Mucosa of descending colon (tissue), 3 donors: ENCODE data around the gene ZNF831. TPM values are rescaled to one million over a fixed set of nuclear protein-coding genes. Genes with fewer than 3 reads are reported as not detected.

Experiments used
- ATAC-seq: fragments of 200-7000 bp; cut with Tn5 transposase; one replicate; pipeline ENCODE4 v1.9.1; 2020; ENCODE audit warnings: mild to moderate bottlenecking, moderate library complexity
- DNase-seq, 3 donors: peaks; one replicate each; pipeline ENCODE4 v3.0.0-alpha.2; 2020
- H3K36me3 ChIP-seq: fragments of 200-600 bp; one replicate; pipeline ENCODE4 v1.8.0; 2021; ENCODE audit warnings: low read depth, mild to moderate bottlenecking
- H3K4me1 ChIP-seq: fragments of 200-600 bp; one replicate; pipeline ENCODE4 v1.8.0; 2021; ENCODE audit warnings: low read depth, mild to moderate bottlenecking
- H3K4me3 ChIP-seq: fragments of 200-600 bp; one replicate; pipeline ENCODE4 v1.8.0; 2021; ENCODE audit warnings: mild to moderate bottlenecking
- H3K9me3 ChIP-seq: fragments of 200-600 bp; one replicate; pipeline ENCODE4 v1.8.0; 2021; ENCODE audit warnings: mild to moderate bottlenecking
- CTCF ChIP-seq: fragments of 200-600 bp; IDR thresholded peaks from one replicate; pipeline ENCODE4 v1.8.0; 2022; ENCODE audit warnings: antibody characterized with exemption, mild to moderate bottlenecking
- intact Hi-C, 2 donors: fragments of 100-400 bp; cut with DNase I in 1 of 2; cut with micrococcal nuclease in 1 of 2; formaldehyde crosslinking; loops; one replicate each; pipeline versions ENCODE4 v1.11.0 to v1.11.1; 2022; cut with DNase I, micrococcal nuclease
- total RNA-seq, 3 donors: library from RNA; stranded (reverse); fragmentation: NEBNext Ultra II Directional in 2 of 3; extraction: Animal tissue kit (Norgen Biotek cat#: 25700) in 2 of 3; gene quantifications; one replicate each; pipeline versions ENCODE4 v1.2.1 to v1.2.4, GENCODE V29; 2021 to 2023
- donor health status: DM: no; HTN: no; CAD: no; lungs with moderate emphysema.
- donor health status: DM: no; HTN: no; CAD: no.
- donor health status: DM: no; HTN: yes; CAD: no.

The ZNF831 gene
- total RNA-seq, 3 donors from 2014 or later: 0.38 to 0.89 (median 0.57) TPM

- intact Hi-C loops: no loop called here
- no peak overlapping the region for H3K4me3 ChIP-seq
- H3K4me1 ChIP-seq: no peaks in the 10 kb centered on the region
- DNase-seq: no peak
- H3K36me3 ChIP-seq: no peaks in the 10 kb centered on the region
- no peak for TF ChIP-seq CTCF
- ATAC-seq: no peak
- H3K9me3 ChIP-seq: no peaks in the 10 kb centered on the region
Measured at GRCh38 chr20:59125332-59125731, 38.3 kb upstream of the ZNF831 start.

- Histone ChIP-seq H3K4me1 (no peaks in the 10 kb centered on the region), H3K36me3 (no peaks in the 10 kb centered on the region), H3K9me3 (no peaks in the 10 kb centered on the region), H3K4me3 (no peak overlapping the region)
- intact Hi-C loops: no loop called here
- DNase-seq: no peak
- ATAC-seq: no peak
- no peak for TF ChIP-seq CTCF
Measured at GRCh38 chr20:59125836-59126235, 37.8 kb upstream of the ZNF831 start.

- intact Hi-C loops: no loop called here
Measured at GRCh38 chr20:59127839-59128238, 35.8 kb upstream of the ZNF831 start.

GRCh38 chr20:59131551-59132285 lies 31.9 kb upstream of the ZNF831 start:
- no peaks in the 10 kb centered on the region for H3K4me1 ChIP-seq
- DNase-seq: no peak
- intact Hi-C loops: no loop called here
- no peak for TF ChIP-seq CTCF
- ATAC-seq: no peak
- H3K36me3 ChIP-seq: no peaks in the 10 kb centered on the region
- no peak overlapping the region for H3K4me3 ChIP-seq
- H3K9me3 ChIP-seq: no peaks in the 10 kb centered on the region

More at GRCh38 chr20:59127839-59128238, 35.8 kb upstream of the ZNF831 start:
- Histone ChIP-seq H3K4me1 (no peaks in the 10 kb centered on the region), H3K9me3 (no peaks in the 10 kb centered on the region), H3K36me3 (no peaks in the 10 kb centered on the region), H3K4me3 (no peak overlapping the region)
- ATAC-seq: no peak
- TF ChIP-seq CTCF: no peak
- DNase-seq: no peak

GRCh38 chr20:59134182-59134581 lies 29.4 kb upstream of the ZNF831 start:
- Histone ChIP-seq H3K36me3 (no peaks in the 10 kb centered on the region), H3K4me1 (peaks cover 7% of the 10 kb centered on the region), H3K9me3 (no peaks in the 10 kb centered on the region), H3K4me3 (no peak overlapping the region)
- no peak for DNase-seq
- no peak for TF ChIP-seq CTCF
- ATAC-seq: no peak
- intact Hi-C loops: no loop called here
